ENCODE data around the gene ADGRG6.

- TF ChIP-seq CTCF (IDR thresholded peaks at IDR 0.05; ENCODE audit: low read depth, low read length, missing input control) (no peak), RXRA (IDR thresholded peaks at IDR 0.05) (no peak), GABPA (IDR thresholded peaks at IDR 0.05 in 1 of 2, conservative IDR thresholded peaks at IDR 0.05 in 1 of 2) (no peak), SP1 (IDR thresholded peaks at IDR 0.05) (no peak), JUND (IDR thresholded peaks at IDR 0.05) (no peak)
These were observed 51.9 kb downstream of the ADGRG6 start for GRCh38 chr6:142353690-142354089.

Data from liver (tissue), 3 donors.